GM06990 (cell line): ENCODE results near the gene MICOS13.
A peak's percentile ranks its signal among the peaks of the same experiment; 100 is the strongest.

Experiments used
- DNase-seq: peaks from one replicate; pipeline ENCODE4 v3.0.0-alpha.2; 2011; ENCODE audit not compliant: insufficient read length; ENCODE audit errors: extremely low read depth
- H3K27me3 ChIP-seq: replicated peaks from 2 replicates; pipeline ENCODE4 v1.6.0; 2011; ENCODE audit warnings: low read length; ENCODE audit not compliant: control insufficient read depth, insufficient read depth
- H3K36me3 ChIP-seq: 2 replicates; pipeline ENCODE4 v1.5.1; 2011; ENCODE audit warnings: low read length; ENCODE audit not compliant: control insufficient read depth, insufficient read depth
- H3K4me3 ChIP-seq: replicated peaks from 2 replicates; pipeline ENCODE4 v1.5.1; 2011; ENCODE audit warnings: low read depth, mild to moderate bottlenecking, control low read depth, low read length
- TF ChIP-seq, protein P1 (sequence below): IDR thresholded peaks from 2 replicates; pipeline ENCODE4 v1.5.1; 2011; ENCODE audit warnings: low read length, control low read depth, mild to moderate bottlenecking, inconsistent platforms; ENCODE audit not compliant: insufficient read depth, poor library complexity, severe bottlenecking

The MICOS13 gene

GRCh38 chr19:5687360-5688198, 7.3 kb upstream of the MICOS13 start:
- Histone ChIP-seq H3K27me3 (no peaks in the 10 kb centered on the region), H3K36me3 (peaks cover 14% of the 10 kb centered on the region), H3K4me3 (no peak overlapping the region)
- TF ChIP-seq, protein P1, sequence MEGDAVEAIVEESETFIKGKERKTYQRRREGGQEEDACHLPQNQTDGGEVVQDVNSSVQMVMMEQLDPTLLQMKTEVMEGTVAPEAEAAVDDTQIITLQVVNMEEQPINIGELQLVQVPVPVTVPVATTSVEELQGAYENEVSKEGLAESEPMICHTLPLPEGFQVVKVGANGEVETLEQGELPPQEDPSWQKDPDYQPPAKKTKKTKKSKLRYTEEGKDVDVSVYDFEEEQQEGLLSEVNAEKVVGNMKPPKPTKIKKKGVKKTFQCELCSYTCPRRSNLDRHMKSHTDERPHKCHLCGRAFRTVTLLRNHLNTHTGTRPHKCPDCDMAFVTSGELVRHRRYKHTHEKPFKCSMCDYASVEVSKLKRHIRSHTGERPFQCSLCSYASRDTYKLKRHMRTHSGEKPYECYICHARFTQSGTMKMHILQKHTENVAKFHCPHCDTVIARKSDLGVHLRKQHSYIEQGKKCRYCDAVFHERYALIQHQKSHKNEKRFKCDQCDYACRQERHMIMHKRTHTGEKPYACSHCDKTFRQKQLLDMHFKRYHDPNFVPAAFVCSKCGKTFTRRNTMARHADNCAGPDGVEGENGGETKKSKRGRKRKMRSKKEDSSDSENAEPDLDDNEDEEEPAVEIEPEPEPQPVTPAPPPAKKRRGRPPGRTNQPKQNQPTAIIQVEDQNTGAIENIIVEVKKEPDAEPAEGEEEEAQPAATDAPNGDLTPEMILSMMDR: no peak
- peak; percentile 36 for DNase-seq

DNA sequence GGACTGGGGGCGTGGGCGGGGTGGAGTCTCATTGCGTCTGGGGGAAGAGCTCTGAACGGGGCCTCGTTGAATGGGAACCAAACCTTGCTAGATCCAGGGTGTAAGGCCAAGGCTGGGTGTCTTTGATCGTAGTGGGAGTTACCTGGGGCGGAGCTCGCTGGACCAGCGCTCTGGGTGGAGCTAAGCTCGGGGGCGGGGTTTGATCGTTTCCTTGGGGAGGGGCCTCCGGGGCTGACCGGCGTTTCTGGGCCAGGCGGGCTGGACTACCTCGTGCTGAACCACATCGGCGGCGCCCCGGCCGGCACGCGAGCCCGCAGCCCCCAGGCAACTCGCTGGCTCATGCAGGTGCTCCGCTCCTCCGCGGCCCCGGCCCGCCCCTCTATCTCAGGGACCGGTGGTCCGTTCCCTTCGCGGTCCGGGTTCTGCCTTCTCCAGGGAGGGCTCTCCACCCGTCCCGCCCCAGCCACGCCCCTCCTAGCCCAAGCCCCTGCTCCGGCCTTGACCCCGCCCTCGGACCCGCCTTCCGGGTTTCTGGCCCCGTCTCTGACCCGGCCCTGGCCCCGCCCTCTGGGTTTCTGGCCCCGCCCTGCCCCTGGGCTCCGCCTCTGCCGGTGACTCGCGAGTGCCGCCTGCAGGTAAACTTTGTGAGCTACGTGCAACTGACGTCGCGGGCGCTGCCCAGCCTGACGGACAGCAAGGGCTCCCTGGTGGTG, 6.5 kb upstream of the MICOS13 start:
- peaks cover 6% of the 10 kb centered on the region for H3K36me3 ChIP-seq
- TF ChIP-seq, protein P1: peak; percentile 94
- peak; percentile 94 for DNase-seq
- H3K27me3 ChIP-seq: no peaks in the 10 kb centered on the region
- peak overlapping the region; percentile 61 for H3K4me3 ChIP-seq

GRCh38 chr19:5686326-5686646, 6.0 kb upstream of the MICOS13 start:
- TF ChIP-seq, protein P1: no peak
- H3K36me3 ChIP-seq: peaks cover 2% of the 10 kb centered on the region
- no peak for DNase-seq
- peak overlapping the region; percentile 61 for H3K4me3 ChIP-seq
- no peaks in the 10 kb centered on the region for H3K27me3 ChIP-seq

DNA sequence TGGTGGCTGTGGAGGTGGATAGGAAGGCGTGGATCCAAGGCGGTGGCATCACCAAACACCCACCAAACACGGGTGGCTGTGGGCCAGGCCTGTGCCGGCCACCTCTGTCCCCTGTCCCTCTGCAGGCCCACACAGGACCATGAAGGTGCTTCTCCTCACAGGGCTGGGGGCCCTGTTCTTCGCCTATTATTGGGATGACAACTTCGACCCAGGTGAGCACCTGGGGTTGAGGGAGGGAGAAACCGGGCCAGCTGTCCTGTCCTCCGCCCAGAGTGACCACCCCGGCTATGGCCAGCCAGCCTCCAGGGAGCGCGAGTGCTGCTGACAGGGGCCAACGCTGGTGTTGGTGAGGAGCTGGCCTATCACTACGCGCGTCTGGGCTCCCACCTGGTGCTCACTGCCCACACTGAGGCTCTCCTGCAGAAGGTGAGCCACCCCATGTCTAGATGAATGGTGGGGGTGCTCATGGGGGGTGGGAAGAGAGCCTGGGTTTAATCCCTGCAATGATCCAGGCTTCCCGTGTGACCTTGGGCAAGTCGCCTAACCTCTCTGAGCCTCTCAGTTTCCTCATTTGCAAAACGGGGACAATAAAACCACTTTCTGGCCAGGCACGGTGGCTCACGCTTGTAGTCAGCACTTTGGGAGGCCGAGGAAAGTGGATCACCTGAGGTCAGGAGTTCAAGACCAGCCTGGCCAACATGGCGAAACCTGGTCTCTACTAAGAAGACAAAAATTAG, 4.5 kb upstream of the MICOS13 start:
- TF ChIP-seq, protein P1: no peak

DNA sequence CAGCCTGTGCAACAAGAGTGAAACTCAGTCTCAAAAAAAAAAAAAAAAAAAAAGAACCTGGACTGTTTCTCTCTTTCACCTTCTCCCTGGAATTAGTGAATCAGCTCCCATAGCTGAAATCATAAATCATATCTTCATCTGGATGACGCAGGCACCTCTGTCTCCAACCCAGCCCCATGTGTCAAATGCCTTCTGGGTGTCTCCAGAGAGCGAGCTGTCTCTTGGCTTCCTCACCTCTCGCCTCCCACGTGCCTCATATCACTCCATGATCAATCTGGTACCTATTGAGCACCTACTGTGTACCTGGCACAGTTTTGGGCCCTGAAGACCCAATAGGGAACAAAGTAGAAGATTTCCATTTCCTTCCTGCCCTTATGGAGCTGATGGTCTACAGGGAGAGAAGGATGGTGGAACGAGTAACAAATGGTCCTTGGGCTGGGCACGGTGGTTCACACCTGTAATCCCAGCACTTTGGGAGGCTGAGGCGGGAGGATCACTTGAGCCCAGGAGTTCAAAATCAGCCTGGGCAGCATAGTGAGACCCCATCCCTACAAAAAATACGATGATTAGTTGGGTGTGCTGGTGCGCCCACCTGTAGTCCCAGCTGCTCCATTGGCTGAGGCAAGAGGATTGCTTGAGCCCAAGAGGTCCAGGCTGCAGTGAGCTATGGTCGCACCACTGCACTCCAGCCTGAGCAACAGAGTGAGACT, 3.0 kb upstream of the MICOS13 start:
- Histone ChIP-seq H3K4me3 (no peak overlapping the region), H3K27me3 (no peaks in the 10 kb centered on the region), H3K36me3 (no peaks in the 10 kb centered on the region)
- no peak for DNase-seq
- TF ChIP-seq, protein P1: no peak

More for the DNA sequence above, 4.5 kb upstream of the MICOS13 start:
- no peaks in the 10 kb centered on the region for H3K36me3 ChIP-seq
- no peak overlapping the region for H3K4me3 ChIP-seq
- DNase-seq: no peak
- H3K27me3 ChIP-seq: no peaks in the 10 kb centered on the region
